ENCODE results near the gene PGM3.
"Not testable (repeated sequence)": the region's sequence is repeated elsewhere in the genome, so short reads cannot be mapped to it uniquely, and the experiment has no call there.

The PGM3 gene

GRCh38 chr6:83192871-83193746, at the start of gene PGM3, which contains the start of gene RWDD2A:
TSS of gene PGM3 (minus strand) at chr6:83193265. CDS start at chr6:83191012, 2,253 bp downstream.
TSS of gene RWDD2A (plus strand) at chr6:83193357. CDS start at chr6:83194452, 1,095 bp downstream.
- peak; percentile 83 for DNase-seq

GRCh38 chr6:83231146-83231545, 38.1 kb upstream of the PGM3 start:
- no peak for DNase-seq

GRCh38 chr6:83226517-83226916, 33.5 kb upstream of the PGM3 start:
- DNase-seq: no peak

GRCh38 chr6:83221889-83222479, 28.9 kb upstream of the PGM3 start:
- no peak for DNase-seq

- no peak for DNase-seq
Measured at GRCh38 chr6:83221276-83221675, 28.2 kb upstream of the PGM3 start.

GRCh38 chr6:83220121-83220520, 27.1 kb upstream of the PGM3 start:
- DNase-seq: no peak

GRCh38 chr6:83218646-83219045, 25.6 kb upstream of the PGM3 start:
- DNase-seq: no peak

GRCh38 chr6:83216806-83217205, 23.7 kb upstream of the PGM3 start:
- DNase-seq: no peak

GRCh38 chr6:83215131-83216047, 22.3 kb upstream of the PGM3 start:
- DNase-seq: peak; percentile 27

- DNase-seq: no peak
Measured at GRCh38 chr6:83202031-83202430, 9.0 kb upstream of the PGM3 start.

- DNase-seq: no peak
Measured at GRCh38 chr6:83199863-83200225, 6.8 kb upstream of the PGM3 start.

GRCh38 chr6:83199173-83199862, 6.3 kb upstream of the PGM3 start:
- no peak for DNase-seq

GRCh38 chr6:83198486-83199172, 5.6 kb upstream of the PGM3 start:
- no peak for DNase-seq

GRCh38 chr6:83193747-83194566, 892 bp upstream of the PGM3 start:
- no peak for DNase-seq

GRCh38 chr6:83192456-83192855, 609 bp downstream of the PGM3 start:
- no peak for DNase-seq

GRCh38 chr6:83191974-83192373, 1.1 kb downstream of the PGM3 start:
- DNase-seq: not testable (repeated sequence)

- DNase-seq: no peak
Measured at GRCh38 chr6:83190626-83191025, 2.4 kb downstream of the PGM3 start.

GRCh38 chr6:83188501-83188900, 4.6 kb downstream of the PGM3 start:
- DNase-seq: no peak

- no peak for DNase-seq
Measured at GRCh38 chr6:83185096-83185495, 8.0 kb downstream of the PGM3 start.

- DNase-seq: no peak
Measured at GRCh38 chr6:83183082-83183828, 9.8 kb downstream of the PGM3 start.
